ENCODE measurements around the gene OBP2B. TPM values are rescaled to one million over a fixed set of nuclear protein-coding genes. Genes with fewer than 3 reads are reported as not detected.
"Not testable (repeated sequence)": the region's sequence is repeated elsewhere in the genome, so short reads cannot be mapped to it uniquely, and the experiment has no call there.

The OBP2B gene
- total RNA-seq, 1 experiment from 2014 or later = not detected

DNA sequence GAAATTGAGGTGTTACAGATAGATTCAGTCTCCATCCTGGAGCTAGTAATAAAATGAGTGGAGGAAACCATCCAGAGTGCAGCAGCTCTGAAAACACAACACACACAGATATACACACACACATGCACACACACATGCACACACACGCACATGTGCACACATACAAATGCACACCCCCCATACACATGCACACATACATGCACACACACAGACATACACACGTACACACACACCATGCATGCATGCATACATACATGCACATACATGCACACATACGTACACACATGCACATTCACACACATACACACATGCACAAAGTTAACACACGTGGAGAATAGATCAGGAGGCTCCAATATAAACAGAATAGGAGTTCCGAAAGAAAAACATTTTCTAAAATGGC is 21.0 kb upstream of the OBP2B start:
- H2AFZ ChIP-seq = no peak overlapping the region
- no peak overlapping the region for H3K4me3 ChIP-seq
- no peak overlapping the region for H3K27ac ChIP-seq
- no peaks in the 10 kb centered on the region for H3K9me3 ChIP-seq (ENCODE audit: insufficient read depth, low read depth)
- H3K79me2 ChIP-seq (ENCODE audit: low read depth) = no peaks in the 10 kb centered on the region
- H3K4me1 ChIP-seq (replicated peaks; ENCODE audit: insufficient read depth) = no peaks in the 10 kb centered on the region
- no peaks in the 10 kb centered on the region for H3K36me3 ChIP-seq (ENCODE audit: low read depth)
- no peak for TF ChIP-seq EZH2 (IDR thresholded peaks at IDR 0.05; ENCODE audit: low read depth)
- TF ChIP-seq, protein P1, sequence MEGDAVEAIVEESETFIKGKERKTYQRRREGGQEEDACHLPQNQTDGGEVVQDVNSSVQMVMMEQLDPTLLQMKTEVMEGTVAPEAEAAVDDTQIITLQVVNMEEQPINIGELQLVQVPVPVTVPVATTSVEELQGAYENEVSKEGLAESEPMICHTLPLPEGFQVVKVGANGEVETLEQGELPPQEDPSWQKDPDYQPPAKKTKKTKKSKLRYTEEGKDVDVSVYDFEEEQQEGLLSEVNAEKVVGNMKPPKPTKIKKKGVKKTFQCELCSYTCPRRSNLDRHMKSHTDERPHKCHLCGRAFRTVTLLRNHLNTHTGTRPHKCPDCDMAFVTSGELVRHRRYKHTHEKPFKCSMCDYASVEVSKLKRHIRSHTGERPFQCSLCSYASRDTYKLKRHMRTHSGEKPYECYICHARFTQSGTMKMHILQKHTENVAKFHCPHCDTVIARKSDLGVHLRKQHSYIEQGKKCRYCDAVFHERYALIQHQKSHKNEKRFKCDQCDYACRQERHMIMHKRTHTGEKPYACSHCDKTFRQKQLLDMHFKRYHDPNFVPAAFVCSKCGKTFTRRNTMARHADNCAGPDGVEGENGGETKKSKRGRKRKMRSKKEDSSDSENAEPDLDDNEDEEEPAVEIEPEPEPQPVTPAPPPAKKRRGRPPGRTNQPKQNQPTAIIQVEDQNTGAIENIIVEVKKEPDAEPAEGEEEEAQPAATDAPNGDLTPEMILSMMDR (conservative IDR thresholded peaks at IDR 0.05) = no peak
- H4K20me1 ChIP-seq (ENCODE audit: insufficient read depth) = no peaks in the 10 kb centered on the region
- no peaks in the 10 kb centered on the region for H3F3A ChIP-seq (ENCODE audit: insufficient read depth, low read depth)
- BruUV-seq (replicated peaks) = no TSS peak
- no peak for DNase-seq
- no peak overlapping the region for H3K4me2 ChIP-seq
- H3K27me3 ChIP-seq (ENCODE audit: insufficient read depth, low read depth) = peaks cover 21% of the 10 kb centered on the region
- ChIA-PET CTCF (interaction anchor here (0.5 kb wide), 1 partner anchor 43 kb away, joined by 3 read pairs; no protein-coding TSS in a partner anchor), POLR2A (ENCODE audit: unreplicated experiment) (interaction anchor here (0.6 kb wide), 1 partner anchor 11 kb away, joined by 4 read pairs; no protein-coding TSS in a partner anchor)
- H3K9me2 ChIP-seq (ENCODE audit: insufficient read depth) = no peaks in the 10 kb centered on the region
- intact Hi-C loops (cut with micrococcal nuclease; ENCODE audit: unreplicated experiment) = no loop called here

DNA sequence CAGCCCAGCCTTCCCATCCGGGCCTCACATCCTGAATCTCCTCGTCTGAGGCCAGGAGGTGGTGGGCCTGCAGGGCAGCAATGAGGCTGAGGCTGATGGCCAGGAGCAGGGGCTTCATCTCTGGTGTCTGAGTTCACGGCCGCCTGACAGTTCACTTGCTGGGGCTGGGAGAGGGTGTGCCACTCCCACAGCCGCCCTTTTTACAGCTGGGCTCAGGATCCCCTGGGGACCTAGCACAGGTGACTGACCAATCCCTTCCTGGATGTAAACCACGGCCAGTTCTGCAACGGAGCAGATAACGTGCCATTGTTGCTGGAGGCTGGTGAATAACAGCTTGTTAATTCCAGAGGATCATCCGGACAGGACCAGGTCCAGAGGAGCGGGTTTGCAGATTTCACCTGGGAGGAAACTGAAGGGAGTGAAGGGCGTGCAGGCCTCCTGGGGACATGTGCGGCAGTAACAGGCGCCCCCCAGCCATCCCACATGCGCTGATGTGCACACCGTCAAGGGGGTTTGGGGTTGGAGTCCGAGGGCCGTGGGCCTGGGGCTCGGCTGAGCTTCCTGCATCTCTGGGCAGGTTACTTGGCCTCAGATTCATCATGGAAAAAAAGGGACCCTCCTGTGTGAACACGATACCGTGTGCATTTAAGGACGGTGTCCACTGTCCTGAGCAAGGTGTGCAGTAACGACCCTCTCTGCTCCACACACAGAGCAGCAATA is 19.6 kb upstream of the OBP2B start:
- BruUV-seq (replicated peaks) = not testable (repeated sequence)

DNA sequence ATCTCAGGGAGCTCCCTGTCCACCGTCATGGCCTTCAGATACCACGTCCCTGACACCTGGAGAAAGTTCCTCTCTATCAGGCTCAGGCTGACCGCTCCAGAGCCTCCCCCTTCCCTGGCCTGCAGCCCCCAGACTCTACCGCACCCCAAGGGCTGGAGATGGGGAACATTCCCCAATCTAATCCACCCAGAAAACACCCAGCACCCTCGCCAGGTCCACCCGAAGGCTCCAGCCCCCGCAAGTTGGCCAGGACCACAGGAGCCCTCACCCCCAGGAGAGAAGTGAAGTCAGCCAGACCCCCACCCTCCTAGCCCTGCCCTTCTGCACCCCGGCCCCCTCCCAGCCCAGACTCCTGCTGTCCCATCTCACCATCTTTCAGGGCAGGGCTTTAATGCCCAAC is 18.9 kb upstream of the OBP2B start:
- POLR2A ChIA-PET (ENCODE audit: unreplicated experiment); H3K4me3 ChIP-seq; H3K9me3 ChIP-seq (ENCODE audit: insufficient read depth, low read depth); H3K36me3 ChIP-seq (ENCODE audit: low read depth); intact Hi-C loops (cut with micrococcal nuclease; ENCODE audit: unreplicated experiment); H3K27ac ChIP-seq; H3K79me2 ChIP-seq (ENCODE audit: low read depth); DNase-seq; CTCF ChIA-PET; H3K4me2 ChIP-seq; H3F3A ChIP-seq (ENCODE audit: insufficient read depth, low read depth); BruUV-seq (replicated peaks); H3K9me2 ChIP-seq (ENCODE audit: insufficient read depth); H2AFZ ChIP-seq; H3K4me1 ChIP-seq (replicated peaks; ENCODE audit: insufficient read depth); H4K20me1 ChIP-seq (ENCODE audit: insufficient read depth): not testable (repeated sequence)
- peaks cover 36% of the 10 kb centered on the region for H3K27me3 ChIP-seq (ENCODE audit: insufficient read depth, low read depth)

More for the DNA sequence above, 19.6 kb upstream of the OBP2B start:
- H3K9me3 ChIP-seq (ENCODE audit: insufficient read depth, low read depth); H3K79me2 ChIP-seq (ENCODE audit: low read depth); H3K36me3 ChIP-seq (ENCODE audit: low read depth); H3K9me2 ChIP-seq (ENCODE audit: insufficient read depth); H3K4me2 ChIP-seq; H2AFZ ChIP-seq; H3K27ac ChIP-seq; H4K20me1 ChIP-seq (ENCODE audit: insufficient read depth); H3F3A ChIP-seq (ENCODE audit: insufficient read depth, low read depth); POLR2A ChIA-PET (ENCODE audit: unreplicated experiment); DNase-seq; CTCF ChIA-PET; intact Hi-C loops (cut with micrococcal nuclease; ENCODE audit: unreplicated experiment); H3K4me1 ChIP-seq (replicated peaks; ENCODE audit: insufficient read depth); H3K4me3 ChIP-seq: not testable (repeated sequence)
- peaks cover 30% of the 10 kb centered on the region for H3K27me3 ChIP-seq (ENCODE audit: insufficient read depth, low read depth)

DNA sequence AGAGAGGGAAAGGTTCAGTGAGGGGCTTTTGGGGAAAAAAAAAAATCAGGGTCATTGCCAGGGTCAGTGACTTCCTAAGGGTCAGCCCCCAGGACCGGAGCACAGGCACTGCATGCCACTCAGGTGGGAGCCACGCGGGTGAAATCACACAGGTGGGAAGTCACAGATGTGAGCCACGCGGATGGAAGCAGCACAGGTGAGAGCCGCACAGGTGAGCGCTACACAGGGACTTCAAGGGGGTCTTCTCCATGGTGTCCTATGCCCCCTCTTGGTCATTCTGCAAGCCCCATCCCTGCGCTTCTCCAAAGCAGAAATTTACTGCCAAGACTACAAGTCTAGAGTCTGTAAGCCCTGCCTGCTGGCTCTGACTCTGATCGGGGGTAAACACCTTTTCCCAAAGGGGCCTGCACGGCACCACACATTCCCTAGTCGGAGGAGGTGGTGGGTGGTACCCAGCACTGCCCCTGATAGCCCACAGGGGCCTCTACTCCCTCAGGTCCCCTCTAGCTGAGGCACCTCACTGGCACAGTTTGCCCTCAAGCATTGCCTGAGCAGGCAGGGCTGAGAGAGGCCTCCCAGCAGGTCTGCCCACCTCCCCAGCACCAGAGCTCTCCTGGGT is 18.3 kb upstream of the OBP2B start:
- H3K9me2 ChIP-seq (ENCODE audit: insufficient read depth) = no peaks in the 10 kb centered on the region
- intact Hi-C loops (cut with micrococcal nuclease; ENCODE audit: unreplicated experiment) = no loop called here
- no peak for TF ChIP-seq EZH2 (IDR thresholded peaks at IDR 0.05; ENCODE audit: low read depth)
- TF ChIP-seq, protein P1 (conservative IDR thresholded peaks at IDR 0.05) = no peak
- ChIA-PET POLR2A (ENCODE audit: unreplicated experiment) (no interaction called here), CTCF (no interaction called here)
- BruUV-seq (replicated peaks) = no TSS peak
- no peaks in the 10 kb centered on the region for H3K9me3 ChIP-seq (ENCODE audit: insufficient read depth, low read depth)
- H3K27me3 ChIP-seq (ENCODE audit: insufficient read depth, low read depth) = peaks cover 41% of the 10 kb centered on the region
- no peak overlapping the region for H3K4me2 ChIP-seq
- H3K79me2 ChIP-seq (ENCODE audit: low read depth) = no peaks in the 10 kb centered on the region
- DNase-seq = no peak
- no peak overlapping the region for H2AFZ ChIP-seq
- H3K27ac ChIP-seq = no peak overlapping the region
- H3K4me3 ChIP-seq = no peak overlapping the region
- no peaks in the 10 kb centered on the region for H4K20me1 ChIP-seq (ENCODE audit: insufficient read depth)
- H3K4me1 ChIP-seq (replicated peaks; ENCODE audit: insufficient read depth) = no peaks in the 10 kb centered on the region
- H3F3A ChIP-seq (ENCODE audit: insufficient read depth, low read depth) = no peaks in the 10 kb centered on the region
- no peaks in the 10 kb centered on the region for H3K36me3 ChIP-seq (ENCODE audit: low read depth)

Measured in PC-9 (cell line).